CD4-positive, alpha-beta T cell treated with Interleukin-4 for 4 hours (primary cell): ENCODE results near the gene ARMC5.

ENCODE experiments used
- DNase-seq: peaks from one replicate; pipeline ENCODE4 v3.0.0-alpha.2; 2020

The ARMC5 gene

GRCh38 chr16:31464348-31464769 is 5.1 kb downstream of the ARMC5 start:
- no peak for DNase-seq

DNA sequence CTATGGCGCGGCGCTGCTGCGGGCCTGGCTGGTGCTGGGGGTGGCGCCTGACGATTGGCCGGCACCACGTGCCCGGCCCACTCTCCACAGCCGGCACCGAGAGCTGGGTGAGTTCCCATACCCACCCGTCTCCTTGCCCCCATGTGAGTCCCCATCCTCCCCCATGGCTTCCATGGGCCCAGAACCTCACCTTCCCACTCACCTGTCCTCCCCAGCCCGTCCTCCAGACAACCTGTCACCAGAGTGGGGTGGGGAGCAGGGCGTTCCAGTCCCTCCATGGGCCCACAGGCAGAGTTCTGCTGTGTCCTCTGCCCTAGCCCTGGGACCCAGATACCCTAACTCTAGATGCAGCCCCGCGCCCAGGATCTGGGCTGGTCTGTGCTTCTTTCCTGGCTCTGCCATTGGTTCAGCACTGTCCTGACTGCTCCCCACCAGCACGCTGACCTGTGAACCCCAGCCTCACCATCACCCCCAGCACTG is 5.5 kb downstream of the ARMC5 start:
- DNase-seq = no peak

DNA sequence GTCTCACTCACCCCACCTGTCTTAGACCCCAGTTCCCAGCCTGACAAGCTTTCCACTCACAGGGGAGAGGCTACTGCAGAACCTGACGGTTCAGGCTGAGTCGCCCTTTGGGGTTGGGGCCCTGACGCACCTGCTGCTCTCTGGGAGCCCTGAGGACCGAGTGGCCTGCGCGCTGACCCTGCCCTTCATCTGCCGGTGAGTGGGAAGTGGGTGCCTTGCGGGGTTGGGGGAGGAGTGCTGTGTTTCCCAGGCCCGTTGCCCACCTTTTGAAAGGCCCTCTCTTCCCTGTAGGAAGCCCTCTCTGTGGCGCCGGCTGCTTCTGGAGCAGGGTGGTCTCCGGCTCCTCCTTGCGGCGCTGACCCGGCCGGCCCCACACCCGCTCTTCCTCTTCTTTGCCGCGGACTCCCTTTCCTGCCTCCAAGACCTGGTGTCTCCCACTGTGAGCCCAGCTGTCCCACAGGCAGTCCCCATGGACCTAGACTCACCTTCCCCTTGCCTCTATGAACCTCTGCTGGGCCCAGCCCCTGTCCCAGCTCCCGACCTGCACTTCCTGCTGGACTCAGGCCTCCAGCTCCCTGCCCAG is 6.6 kb downstream of the ARMC5 start:
- no peak for DNase-seq

DNA sequence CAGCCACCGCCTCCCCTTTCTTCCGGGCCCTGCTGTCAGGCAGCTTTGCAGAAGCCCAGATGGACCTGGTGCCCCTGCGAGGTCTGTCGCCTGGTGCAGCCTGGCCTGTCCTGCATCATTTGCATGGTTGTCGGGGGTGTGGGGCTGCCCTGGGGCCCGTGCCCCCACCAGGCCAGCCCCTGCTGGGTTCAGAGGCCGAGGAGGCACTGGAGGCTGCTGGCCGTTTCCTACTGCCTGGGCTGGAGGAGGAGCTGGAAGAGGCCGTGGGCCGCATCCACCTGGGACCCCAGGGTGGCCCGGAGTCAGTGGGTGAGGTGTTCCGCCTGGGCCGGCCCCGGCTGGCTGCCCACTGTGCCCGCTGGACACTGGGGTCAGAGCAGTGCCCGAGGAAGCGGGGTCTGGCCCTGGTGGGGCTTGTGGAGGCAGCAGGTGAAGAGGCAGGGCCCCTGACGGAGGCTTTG is 7.1 kb downstream of the ARMC5 start:
- DNase-seq = no peak

- DNase-seq = no peak
These were observed 8.0 kb downstream of the ARMC5 start for GRCh38 chr16:31467151-31467773.

GRCh38 chr16:31467858-31468257 is 8.6 kb downstream of the ARMC5 start:
- DNase-seq = no peak

- no peak for DNase-seq
These were observed 11.3 kb downstream of the ARMC5 start for GRCh38 chr16:31470615-31471014.

DNA sequence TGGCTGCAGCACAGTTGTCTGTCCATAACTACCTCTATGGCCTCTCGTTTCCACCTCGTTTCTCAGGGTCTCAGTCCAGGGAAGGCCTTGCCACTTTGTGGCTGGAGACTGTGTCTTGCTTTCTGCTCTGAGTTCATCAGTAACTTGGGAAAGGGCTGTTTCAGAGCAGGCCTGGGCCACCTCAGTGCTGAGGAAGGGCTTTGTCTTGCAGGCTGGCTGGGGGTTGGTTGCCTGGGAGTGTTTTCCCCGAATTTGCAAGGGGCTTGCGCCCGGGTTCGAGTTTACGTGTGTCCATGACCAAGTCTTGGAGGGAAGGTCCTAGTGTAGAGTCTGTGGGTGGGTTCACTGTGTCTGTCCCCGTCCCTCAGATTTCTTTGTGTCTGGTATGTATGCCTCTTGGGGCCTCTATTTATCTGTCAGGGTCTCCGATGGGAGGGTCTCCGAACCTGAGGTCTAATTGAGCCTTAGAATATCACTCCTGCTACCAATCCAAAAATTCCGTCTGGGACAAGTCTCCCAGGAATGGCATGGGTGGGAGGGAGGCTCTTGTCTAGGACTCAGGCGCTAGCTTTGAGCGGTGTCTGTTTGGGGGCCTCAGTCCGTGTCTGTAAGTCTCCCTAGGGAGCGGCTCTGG is 12.1 kb downstream of the ARMC5 start:
- DNase-seq = no peak

GRCh38 chr16:31471875-31472708 is 12.8 kb downstream of the ARMC5 start, which contains the start of gene TGFB1I1:
TGFB1I1 (plus strand) TSS chr16:31472152; CDS start chr16:31472189, 37 bp downstream.
- no peak for DNase-seq

DNA sequence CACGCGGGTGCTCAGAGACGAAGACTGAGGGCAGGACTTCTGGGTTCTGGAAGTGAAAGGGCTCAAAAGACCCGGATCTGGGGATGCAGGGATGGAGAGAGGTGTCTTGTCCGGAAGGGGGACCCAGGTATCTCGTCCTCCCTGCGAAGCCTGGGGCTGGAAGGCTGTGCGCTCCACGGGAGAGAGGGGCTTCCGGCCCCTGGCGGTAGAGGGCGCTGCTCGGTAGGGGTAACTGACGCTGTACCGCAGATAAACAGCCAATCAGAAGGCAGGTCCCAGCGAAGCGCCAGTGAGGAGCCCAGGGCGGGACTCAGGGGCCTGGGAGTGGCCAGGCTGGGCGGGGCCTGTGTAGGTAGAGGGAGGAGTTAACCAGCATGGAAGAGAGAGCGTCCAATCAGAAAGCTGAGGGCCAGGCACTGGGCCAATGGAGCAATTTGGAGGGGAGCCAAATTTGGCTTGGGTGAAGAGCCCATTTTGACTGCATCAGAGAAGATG is 13.5 kb downstream of the ARMC5 start:
- peak; percentile 27 for DNase-seq

GRCh38 chr16:31473264-31473984 is 14.1 kb downstream of the ARMC5 start:
- no peak for DNase-seq

DNA sequence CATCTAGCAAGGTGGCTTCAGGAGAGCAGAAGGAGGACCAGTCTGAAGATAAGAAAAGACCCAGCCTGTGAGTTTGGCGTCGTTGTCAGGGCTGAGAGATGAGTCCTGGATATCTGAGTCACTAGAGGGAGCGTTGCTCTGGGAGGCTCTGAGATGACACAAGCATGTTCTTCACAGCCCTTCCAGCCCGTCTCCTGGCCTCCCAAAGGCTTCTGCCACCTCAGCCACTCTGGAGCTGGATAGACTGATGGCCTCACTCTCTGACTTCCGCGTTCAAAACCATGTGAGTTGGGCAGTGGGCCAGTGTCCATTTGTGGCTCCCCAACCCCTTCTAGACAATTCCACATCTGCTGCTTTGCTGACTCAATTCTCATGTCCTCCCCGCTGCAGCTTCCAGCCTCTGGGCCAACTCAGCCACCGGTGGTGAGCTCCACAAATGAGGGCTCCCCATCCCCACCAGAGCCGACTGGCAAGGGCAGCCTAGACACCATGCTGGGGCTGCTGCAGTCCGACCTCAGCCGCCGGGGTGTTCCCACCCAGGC is 14.9 kb downstream of the ARMC5 start:
- no peak for DNase-seq

DNA sequence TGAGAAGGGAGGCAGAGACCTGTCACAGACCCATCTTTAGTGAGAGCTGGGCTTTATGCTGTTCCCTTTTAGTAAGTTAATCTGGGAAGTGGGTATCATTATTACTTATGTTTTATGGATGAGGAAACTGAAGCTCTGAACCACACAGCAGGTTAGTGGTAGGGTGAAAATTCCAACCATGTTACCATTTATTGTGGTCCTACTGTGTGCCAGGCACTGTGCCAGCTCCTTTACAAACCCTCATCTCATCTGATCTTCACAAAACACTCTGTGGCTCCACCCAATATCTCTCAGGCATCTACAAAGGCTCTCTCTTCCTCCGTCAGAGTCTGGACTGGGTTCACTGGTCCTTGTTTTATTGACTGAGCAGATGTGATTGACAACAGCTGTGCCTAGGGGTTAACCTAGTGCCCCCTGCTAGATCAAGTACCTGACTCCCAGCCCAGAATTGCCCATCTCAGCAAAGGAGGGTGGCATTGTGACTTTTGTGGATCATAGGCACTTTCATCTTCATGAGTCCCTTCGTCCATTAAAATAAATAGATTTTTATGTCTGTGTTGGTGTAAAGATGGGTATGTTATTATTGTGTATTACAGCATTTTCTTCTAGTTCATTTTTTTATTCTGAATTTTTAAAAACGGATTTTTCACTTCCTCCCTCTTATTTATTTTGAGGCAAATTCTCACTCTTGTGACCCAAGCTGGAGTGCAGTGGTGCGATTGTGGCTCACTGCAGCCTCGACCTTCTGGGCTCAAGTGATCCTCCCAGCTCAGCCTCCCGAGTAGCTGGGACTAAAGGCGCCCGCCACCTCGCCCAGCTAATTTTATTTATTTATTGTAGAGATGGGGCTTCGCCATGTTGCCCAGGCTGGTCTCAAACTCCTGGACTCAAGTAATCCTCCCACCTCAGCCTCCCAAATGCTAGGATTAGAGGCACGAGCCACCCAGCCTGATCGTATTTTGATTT is 15.8 kb downstream of the ARMC5 start:
- DNase-seq = no peak

GRCh38 chr16:31475946-31476302 is 16.6 kb downstream of the ARMC5 start:
- DNase-seq = no peak

DNA sequence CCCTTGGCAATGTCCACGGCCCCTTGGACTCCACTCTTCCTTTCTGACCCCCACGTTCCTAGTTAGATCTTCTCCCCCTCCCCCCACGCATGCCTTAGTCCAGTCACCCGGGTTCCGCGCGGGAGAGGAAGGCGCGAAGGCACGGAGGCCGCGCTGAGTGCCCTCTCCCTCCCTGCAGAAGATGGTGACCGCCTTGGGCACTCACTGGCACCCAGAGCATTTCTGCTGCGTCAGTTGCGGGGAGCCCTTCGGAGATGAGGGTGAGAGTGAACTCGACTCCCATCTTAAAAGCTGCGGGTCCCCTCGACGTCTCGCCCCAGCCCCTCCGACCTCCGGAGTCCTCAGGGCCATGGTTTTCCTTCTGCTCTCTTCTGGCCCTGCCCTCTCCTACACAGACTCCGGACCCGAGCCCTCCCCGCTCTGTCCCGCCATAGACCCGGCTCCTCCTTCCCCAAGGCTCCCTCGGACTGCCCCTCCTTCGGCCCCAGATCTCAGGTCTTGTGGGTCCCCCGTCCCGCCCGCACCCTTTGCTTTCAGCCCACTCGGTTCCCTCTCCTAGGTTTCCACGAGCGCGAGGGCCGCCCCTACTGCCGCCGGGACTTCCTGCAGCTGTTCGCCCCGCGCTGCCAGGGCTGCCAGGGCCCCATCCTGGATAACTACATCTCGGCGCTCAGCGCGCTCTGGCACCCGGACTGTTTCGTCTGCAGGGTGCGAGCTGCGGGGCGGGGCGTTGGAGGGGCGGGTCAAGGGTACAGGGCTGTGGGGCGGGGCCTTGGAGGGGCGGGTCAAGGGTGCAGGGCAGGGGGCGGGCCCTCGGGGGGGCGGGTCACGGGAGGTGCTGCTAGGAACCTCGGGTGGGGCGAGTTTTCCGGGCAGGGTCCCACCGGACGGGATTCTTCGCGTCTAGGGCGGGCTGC is 17.3 kb downstream of the ARMC5 start:
- peak; percentile 86 for DNase-seq

DNA sequence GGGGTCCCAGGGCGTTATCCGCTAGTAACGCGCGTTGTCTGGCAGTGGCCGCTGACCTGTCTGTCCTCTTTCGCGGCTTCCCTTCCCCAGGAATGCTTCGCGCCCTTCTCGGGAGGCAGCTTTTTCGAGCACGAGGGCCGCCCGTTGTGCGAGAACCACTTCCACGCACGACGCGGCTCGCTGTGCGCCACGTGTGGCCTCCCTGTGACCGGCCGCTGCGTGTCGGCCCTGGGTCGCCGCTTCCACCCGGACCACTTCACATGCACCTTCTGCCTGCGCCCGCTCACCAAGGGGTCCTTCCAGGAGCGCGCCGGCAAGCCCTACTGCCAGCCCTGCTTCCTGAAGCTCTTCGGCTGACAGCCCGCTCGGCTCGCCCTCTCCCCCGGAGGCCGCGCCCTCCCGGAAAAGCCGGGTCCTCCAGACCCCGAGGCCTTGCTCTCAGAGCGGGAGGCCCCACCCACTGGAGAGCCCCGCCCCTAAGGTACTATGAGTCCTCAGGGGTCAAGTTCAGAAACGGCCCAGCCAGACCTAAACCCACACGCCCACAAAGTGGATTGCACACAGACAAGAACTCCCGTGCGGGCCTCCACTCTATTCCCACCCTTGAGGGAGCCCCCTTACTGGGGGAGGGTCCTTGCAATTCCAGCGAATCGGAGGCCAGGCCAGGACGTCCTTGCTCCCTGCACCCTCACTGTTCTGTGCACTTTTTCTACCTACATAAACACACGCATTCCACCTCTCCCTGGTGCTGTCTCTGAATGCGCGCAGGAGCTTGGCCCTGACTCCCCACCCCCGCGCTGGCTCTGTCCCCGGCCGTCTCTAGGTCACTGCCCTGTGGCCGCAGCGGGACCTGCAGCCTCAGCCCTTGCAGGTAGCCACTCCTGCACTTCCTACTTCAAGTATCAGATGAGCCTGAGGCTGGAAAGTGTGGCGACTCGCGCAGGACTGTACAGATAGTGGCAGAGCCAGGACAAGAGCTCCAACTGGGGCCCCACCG is 18.2 kb downstream of the ARMC5 start:
- DNase-seq = peak; percentile 17

DNA sequence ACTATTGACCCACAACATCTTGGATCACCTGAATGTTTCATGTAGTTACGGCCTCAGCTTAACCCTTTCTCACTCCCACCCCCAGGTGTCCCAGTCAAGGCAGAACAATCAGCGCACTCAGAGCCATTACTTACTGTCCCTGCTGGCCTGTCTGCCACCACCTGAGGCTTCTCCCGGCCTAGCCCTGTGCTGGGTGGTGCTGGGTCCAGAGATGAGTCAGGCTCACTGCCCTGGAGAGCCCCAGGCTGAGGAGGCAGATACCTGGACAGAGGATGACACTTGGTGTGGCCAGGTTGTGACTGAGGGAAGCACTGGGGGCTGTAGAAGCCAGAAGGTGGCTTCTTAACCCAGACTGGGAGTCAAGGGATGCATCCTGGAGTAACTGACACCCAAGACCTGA is 19.7 kb downstream of the ARMC5 start:
- no peak for DNase-seq

DNA sequence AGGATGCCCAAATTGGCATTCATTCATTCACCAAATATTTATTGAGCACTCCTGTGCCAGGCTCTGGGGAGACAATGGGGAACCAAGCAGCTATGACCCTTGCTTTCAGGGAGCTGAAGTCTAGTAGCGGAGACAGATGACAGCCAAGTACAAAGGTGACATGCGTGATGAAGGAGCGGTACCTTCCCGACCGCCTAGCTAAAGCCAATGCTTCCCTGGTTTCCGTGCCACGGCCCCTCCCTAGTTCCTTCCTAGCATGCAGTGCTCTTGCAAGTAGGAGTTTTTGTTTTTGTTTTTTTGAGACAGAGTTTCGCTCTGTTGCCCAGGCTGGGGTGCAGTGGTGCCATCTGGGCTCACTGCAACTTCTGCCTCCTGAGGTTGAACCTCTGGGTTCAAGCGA is 20.4 kb downstream of the ARMC5 start:
- no peak for DNase-seq
